Trophoblast cell (in vitro differentiated cells and primary cell): ENCODE data around the gene FAM13A.

Source experiments
- DNase-seq, 2 donors: peaks; one replicate each; pipeline ENCODE4 v3.0.0-alpha.2; 2016
- H2AFZ ChIP-seq: 2 replicates; pipeline ENCODE4 v1.6.1; 2013; ENCODE audit warnings: low read length, moderate library complexity, mild to moderate bottlenecking; ENCODE audit not compliant: insufficient read depth, poor library complexity
- H2AK5ac ChIP-seq: 2 replicates; pipeline ENCODE4 v1.6.1; 2013; ENCODE audit warnings: mild to moderate bottlenecking, low read length
- H2BK120ac ChIP-seq: 2 replicates; pipeline ENCODE4 v1.6.1; 2013; ENCODE audit warnings: low read length, mild to moderate bottlenecking, moderate library complexity; ENCODE audit not compliant: insufficient read depth, poor library complexity
- H2BK12ac ChIP-seq: 2 replicates; pipeline ENCODE4 v1.6.1; 2013; ENCODE audit warnings: mild to moderate bottlenecking, low read length, moderate library complexity
- H2BK5ac ChIP-seq: 2 replicates; pipeline ENCODE4 v1.6.1; 2013; ENCODE audit warnings: low read length, low read depth, moderate library complexity, mild to moderate bottlenecking; ENCODE audit not compliant: poor library complexity
- H3K14ac ChIP-seq: 2 replicates; pipeline ENCODE4 v1.6.1; 2013; ENCODE audit warnings: mild to moderate bottlenecking, low read length
- H3K18ac ChIP-seq: 2 replicates; pipeline ENCODE4 v1.6.1; 2013; ENCODE audit warnings: mild to moderate bottlenecking, low read length
- H3K23ac ChIP-seq: 2 replicates; pipeline ENCODE4 v1.6.1; 2013; ENCODE audit warnings: low read length
- H3K27ac ChIP-seq: 2 replicates; pipeline ENCODE4 v1.5.1; 2013; ENCODE audit warnings: low read depth, mild to moderate bottlenecking, inconsistent platforms, low read length, moderate library complexity
- H3K27me3 ChIP-seq: 2 replicates; pipeline ENCODE4 v1.6.1; 2013; ENCODE audit warnings: inconsistent platforms, mild to moderate bottlenecking, low read length, moderate library complexity; ENCODE audit not compliant: insufficient read depth
- H3K36me3 ChIP-seq, 2 experiments: 1 replicate in 1 of 2; 2 replicates in 1 of 2; pipeline ENCODE4 v1.6.1; 2013; ENCODE audit warnings: low read length in 2 of 2, mild to moderate bottlenecking in 2 of 2, moderate library complexity in 1 of 2; ENCODE audit not compliant: insufficient read depth in 2 of 2, control insufficient read depth in 1 of 2
- H3K4ac ChIP-seq: 2 replicates; pipeline ENCODE4 v1.6.1; 2013; ENCODE audit warnings: low read depth, mild to moderate bottlenecking, low read length, moderate library complexity
- H3K4me1 ChIP-seq, 2 experiments: 1 replicate in 1 of 2; 2 replicates in 1 of 2; pipeline ENCODE4 v1.6.1; 2013; ENCODE audit warnings: low read length in 2 of 2, mild to moderate bottlenecking in 2 of 2, moderate library complexity in 1 of 2; ENCODE audit not compliant: insufficient read depth in 2 of 2, control insufficient read depth in 1 of 2
- H3K4me2 ChIP-seq: 2 replicates; pipeline ENCODE4 v1.6.1; 2013; ENCODE audit warnings: inconsistent platforms, mild to moderate bottlenecking, low read length, moderate library complexity
- H3K4me3 ChIP-seq: 2 replicates; pipeline ENCODE4 v1.5.1; 2013; ENCODE audit warnings: mild to moderate bottlenecking, low read depth, low read length, inconsistent platforms
- H3K79me1 ChIP-seq: one replicate; pipeline ENCODE4 v1.6.1; 2013; ENCODE audit warnings: low read length
- H3K79me2 ChIP-seq: 2 replicates; pipeline ENCODE4 v1.6.1; 2013; ENCODE audit warnings: low read length, mild to moderate bottlenecking; ENCODE audit not compliant: control insufficient read depth, insufficient read depth, poor library complexity
- H3K9ac ChIP-seq: 2 replicates; pipeline ENCODE4 v1.6.1; 2013; ENCODE audit warnings: mild to moderate bottlenecking, low read length
- H3K9me3 ChIP-seq: 2 replicates; pipeline ENCODE4 v1.6.1; 2013; ENCODE audit warnings: low read depth, mild to moderate bottlenecking, control low read depth, inconsistent platforms, low read length; ENCODE audit not compliant: insufficient read depth
- H4K12ac ChIP-seq: 2 replicates; pipeline ENCODE4 v1.6.1; 2013; ENCODE audit warnings: low read depth, mild to moderate bottlenecking, low read length, moderate library complexity
- H4K8ac ChIP-seq: 2 replicates; pipeline ENCODE4 v1.6.1; 2013; ENCODE audit warnings: low read depth, mild to moderate bottlenecking, low read length, moderate library complexity
- H4K91ac ChIP-seq: one replicate; pipeline ENCODE4 v1.6.1; 2013; ENCODE audit warnings: low read depth, mild to moderate bottlenecking, low read length, moderate library complexity
- WGBS: extraction: QIAGEN DNeasy Blood & Tissue Kit; methylation state at CpG from one replicate; pipeline ENCODE4 v1.1.7; 2013; ENCODE audit warnings: missing lambda C conversion rate; ENCODE audit not compliant: insufficient read length, insufficient coverage; ENCODE audit errors: extremely low coverage; 5-methylcytosine and 5-hydroxymethylcytosine counted together

FAM13A gene

GRCh38 chr4:88757776-88758175 is 299.2 kb downstream of the FAM13A start:
- H4K12ac ChIP-seq: no peak overlapping the region
- H3K4me2 ChIP-seq: no peak overlapping the region
- no CpG with 5 or more reads among the region's 6 CpGs for WGBS
- no peak overlapping the region for H3K14ac ChIP-seq
- DNase-seq: no peak
- H3K4ac ChIP-seq: no peak overlapping the region
- H2BK120ac ChIP-seq: no peak overlapping the region
- peaks cover 12 to 17% of the 10 kb centered on the region in 2 experiments for H3K4me1 ChIP-seq
- H3K79me1 ChIP-seq: peaks cover 3% of the 10 kb centered on the region
- H3K36me3 ChIP-seq: no peaks in the 10 kb centered on the region
- H3K23ac ChIP-seq: no peak overlapping the region
- H3K9ac ChIP-seq: no peak overlapping the region
- H3K27me3 ChIP-seq: no peaks in the 10 kb centered on the region
- no peak overlapping the region for H2BK12ac ChIP-seq
- H2BK5ac ChIP-seq: no peak overlapping the region
- H4K8ac ChIP-seq: no peak overlapping the region
- H3K4me3 ChIP-seq: no peak overlapping the region
- H2AK5ac ChIP-seq: no peak overlapping the region
- H3K9me3 ChIP-seq: peaks cover 2% of the 10 kb centered on the region
- H2AFZ ChIP-seq: no peak overlapping the region
- no peak overlapping the region for H4K91ac ChIP-seq
- no peak overlapping the region for H3K18ac ChIP-seq
- H3K79me2 ChIP-seq: no peaks in the 10 kb centered on the region
- no peak overlapping the region for H3K27ac ChIP-seq

GRCh38 chr4:88757067-88757466 is 299.9 kb downstream of the FAM13A start:
- Histone ChIP-seq H3K27ac (no peak overlapping the region), H3K4ac (no peak overlapping the region), H3K14ac (no peak overlapping the region), H4K12ac (no peak overlapping the region), H3K23ac (no peak overlapping the region), H3K27me3 (no peaks in the 10 kb centered on the region), H2BK120ac (no peak overlapping the region), H2BK5ac (no peak overlapping the region), H3K9ac (no peak overlapping the region), H3K79me1 (no peaks in the 10 kb centered on the region), H3K36me3 (no peaks in the 10 kb centered on the region), H3K79me2 (no peaks in the 10 kb centered on the region), H3K4me2 (no peak overlapping the region), H3K9me3 (no peaks in the 10 kb centered on the region), H3K18ac (no peak overlapping the region), H4K8ac (no peak overlapping the region), H3K4me3 (no peak overlapping the region), H2AFZ (no peak overlapping the region), H4K91ac (no peak overlapping the region), H2BK12ac (no peak overlapping the region), H2AK5ac (no peak overlapping the region), H3K4me1 (peaks cover 8 to 12% of the 10 kb centered on the region in 2 experiments)
- DNase-seq: no peak

- no peak overlapping the region for H3K4me2 ChIP-seq
- no peaks in the 10 kb centered on the region for H3K79me1 ChIP-seq
- peaks cover 7 to 10% of the 10 kb centered on the region in 2 experiments for H3K4me1 ChIP-seq
- H3K9me3 ChIP-seq: no peaks in the 10 kb centered on the region
- H4K8ac ChIP-seq: no peak overlapping the region
- no peak overlapping the region for H3K14ac ChIP-seq
- no peaks in the 10 kb centered on the region for H3K36me3 ChIP-seq
- no peak overlapping the region for H4K91ac ChIP-seq
- no peak overlapping the region for H3K27ac ChIP-seq
- no peak overlapping the region for H4K12ac ChIP-seq
- H3K79me2 ChIP-seq: no peaks in the 10 kb centered on the region
- no peaks in the 10 kb centered on the region for H3K27me3 ChIP-seq
- no peak overlapping the region for H3K23ac ChIP-seq
- no peak for DNase-seq
- H2AK5ac ChIP-seq: no peak overlapping the region
- H2AFZ ChIP-seq: no peak overlapping the region
- no peak overlapping the region for H3K4me3 ChIP-seq
- H3K4ac ChIP-seq: no peak overlapping the region
- H2BK12ac ChIP-seq: no peak overlapping the region
- H3K9ac ChIP-seq: no peak overlapping the region
- H2BK5ac ChIP-seq: no peak overlapping the region
- H3K18ac ChIP-seq: no peak overlapping the region
- H2BK120ac ChIP-seq: no peak overlapping the region
- no CpG with 5 or more reads among the region's 5 CpGs for WGBS
Observed at GRCh38 chr4:88756149-88756548, 300.8 kb downstream of the FAM13A start.

- no peak overlapping the region for H3K4me2 ChIP-seq
- no peak overlapping the region for H2BK12ac ChIP-seq
- H3K4me3 ChIP-seq: no peak overlapping the region
- no peaks in the 10 kb centered on the region for H3K36me3 ChIP-seq
- H4K12ac ChIP-seq: no peak overlapping the region
- no peak overlapping the region for H4K91ac ChIP-seq
- H3K4me1 ChIP-seq: peaks cover 7 to 10% of the 10 kb centered on the region in 2 experiments
- WGBS: no CpG with 5 or more reads among the region's 1 CpG
- no peak for DNase-seq
- no peak overlapping the region for H2AFZ ChIP-seq
- no peak overlapping the region for H2BK120ac ChIP-seq
- no peak overlapping the region for H3K9ac ChIP-seq
- H3K9me3 ChIP-seq: no peaks in the 10 kb centered on the region
- H3K23ac ChIP-seq: no peak overlapping the region
- H3K18ac ChIP-seq: no peak overlapping the region
- no peaks in the 10 kb centered on the region for H3K79me1 ChIP-seq
- no peak overlapping the region for H2BK5ac ChIP-seq
- H2AK5ac ChIP-seq: no peak overlapping the region
- no peak overlapping the region for H3K27ac ChIP-seq
- H3K4ac ChIP-seq: no peak overlapping the region
- H3K79me2 ChIP-seq: no peaks in the 10 kb centered on the region
- no peak overlapping the region for H4K8ac ChIP-seq
- no peaks in the 10 kb centered on the region for H3K27me3 ChIP-seq
- no peak overlapping the region for H3K14ac ChIP-seq
Observed at GRCh38 chr4:88755454-88755853, 301.5 kb downstream of the FAM13A start.
